ENCODE results near the gene EMP1.

Gene EMP1

GRCh38 chr12:13223179-13223804 is 26.8 kb downstream of the EMP1 start:
- no peak for DNase-seq (ENCODE audit: low spot score)

GRCh38 chr12:13223941-13224340 is 27.4 kb downstream of the EMP1 start:
- in situ Hi-C loops (cut with MboI; ENCODE audit: low pct_unique_long_range_greater_than_20kb, low sequenced_read_pairs, unreplicated experiment) = loop anchor here (25.0 kb wide), 2 partner anchors 212 to 437 kb away; partner anchors contain the start of genes APOLD1 and HEBP1
- no peak for TF ChIP-seq CTCF (IDR thresholded peaks at IDR 0.05; ENCODE audit: extremely low read depth, insufficient read depth, missing control alignments)
- no peak for DNase-seq (ENCODE audit: low spot score)

More at GRCh38 chr12:13223179-13223804, 26.8 kb downstream of the EMP1 start:
- in situ Hi-C loops (cut with MboI; ENCODE audit: low pct_unique_long_range_greater_than_20kb, low sequenced_read_pairs, unreplicated experiment) = loop anchor here (25.0 kb wide), 2 partner anchors 211 to 436 kb away; partner anchors contain the start of genes APOLD1 and HEBP1
- no peak for TF ChIP-seq CTCF (IDR thresholded peaks at IDR 0.05; ENCODE audit: extremely low read depth, insufficient read depth, missing control alignments)

DNA sequence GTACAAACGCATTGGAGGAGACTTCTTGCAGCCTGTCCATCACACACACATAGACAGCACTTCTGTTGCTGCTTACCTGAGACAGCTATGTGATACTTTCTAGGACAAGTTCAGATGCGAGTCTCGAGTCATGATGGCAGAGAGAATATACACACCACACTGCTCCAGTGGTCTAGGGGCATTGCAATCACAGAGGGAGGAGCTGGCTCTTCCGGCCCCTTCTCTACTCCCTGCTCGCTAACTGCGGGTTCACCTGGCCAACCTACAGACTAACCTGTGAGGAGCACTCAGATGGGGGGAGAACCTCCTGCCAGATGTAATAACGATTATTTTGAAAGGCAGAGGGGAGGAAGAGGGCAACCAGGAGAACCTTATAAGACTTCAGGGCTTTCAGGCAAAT is 30.7 kb downstream of the EMP1 start:
- DNase-seq (ENCODE audit: low spot score) = no peak
- TF ChIP-seq CTCF (IDR thresholded peaks at IDR 0.05; ENCODE audit: extremely low read depth, insufficient read depth, missing control alignments) = no peak
- in situ Hi-C loops (cut with MboI; ENCODE audit: low pct_unique_long_range_greater_than_20kb, low sequenced_read_pairs, unreplicated experiment) = no loop called here

DNA sequence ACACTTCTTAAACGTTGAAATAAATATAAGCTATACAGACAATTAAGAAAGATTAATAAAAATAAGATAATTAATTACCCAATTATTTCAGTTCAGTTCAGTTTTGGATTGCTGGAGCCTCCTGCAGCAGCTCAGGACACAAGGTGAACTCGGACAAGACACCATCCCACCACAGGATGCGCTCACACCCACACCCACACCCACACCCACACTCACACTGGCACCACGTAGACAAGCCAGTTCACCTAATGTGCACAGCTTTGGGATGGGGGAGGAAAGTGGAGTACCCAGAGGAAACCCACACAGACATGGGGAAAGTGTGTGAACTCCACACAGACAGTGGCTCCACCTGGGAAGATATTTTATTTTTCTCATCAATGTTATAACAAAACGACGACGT is 32.1 kb downstream of the EMP1 start:
- in situ Hi-C loops (cut with MboI; ENCODE audit: low pct_unique_long_range_greater_than_20kb, low sequenced_read_pairs, unreplicated experiment) = no loop called here
- no peak for TF ChIP-seq CTCF (IDR thresholded peaks at IDR 0.05; ENCODE audit: extremely low read depth, insufficient read depth, missing control alignments)
- no peak for DNase-seq (ENCODE audit: low spot score)

DNA sequence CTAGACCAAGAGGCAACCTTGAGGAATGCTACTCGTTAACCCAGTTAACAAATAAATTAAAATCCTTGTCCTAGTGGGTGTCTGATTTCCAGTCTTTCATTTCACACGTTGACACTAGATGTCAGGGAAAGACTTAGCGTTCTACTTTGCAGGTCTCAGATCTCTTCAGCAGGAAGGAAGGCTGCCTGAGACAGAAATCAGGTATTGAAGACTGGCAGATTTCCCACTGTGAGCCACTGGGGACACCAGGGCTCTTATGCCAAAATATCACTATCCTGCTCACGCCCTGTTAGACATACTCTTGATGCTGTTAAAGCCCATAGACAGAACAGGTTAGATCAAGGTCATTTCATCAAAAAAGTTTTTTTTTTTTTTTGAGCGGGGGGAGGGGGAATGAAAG is 33.0 kb downstream of the EMP1 start:
- no peak for TF ChIP-seq CTCF (IDR thresholded peaks at IDR 0.05; ENCODE audit: extremely low read depth, insufficient read depth, missing control alignments)
- in situ Hi-C loops (cut with MboI; ENCODE audit: low pct_unique_long_range_greater_than_20kb, low sequenced_read_pairs, unreplicated experiment) = no loop called here
- DNase-seq (ENCODE audit: low spot score) = no peak

- TF ChIP-seq CTCF (IDR thresholded peaks at IDR 0.05; ENCODE audit: extremely low read depth, insufficient read depth, missing control alignments) = no peak
- in situ Hi-C loops (cut with MboI; ENCODE audit: low pct_unique_long_range_greater_than_20kb, low sequenced_read_pairs, unreplicated experiment) = no loop called here
- DNase-seq (ENCODE audit: low spot score) = no peak
Measured at GRCh38 chr12:13230500-13230899, 34.0 kb downstream of the EMP1 start.
